Measurements from ENCODE around the gene CCDC187.

The CCDC187 gene

GRCh38 chr9:136286987-136287379 lies 16.9 kb downstream of the CCDC187 start:
- no peak for FAIRE-seq

GRCh38 chr9:136286359-136286986 lies 17.4 kb downstream of the CCDC187 start:
- no peak for FAIRE-seq
- DNase-seq (ENCODE audit: insufficient read length, low spot score), result no peak

More at GRCh38 chr9:136286987-136287379, 16.9 kb downstream of the CCDC187 start:
- no peak for DNase-seq (ENCODE audit: insufficient read length, low spot score)

- FAIRE-seq, result no peak
- DNase-seq (ENCODE audit: insufficient read length, low spot score), result no peak
These were observed 18.2 kb downstream of the CCDC187 start for GRCh38 chr9:136285501-136286358.

GRCh38 chr9:136284951-136285350 lies 18.9 kb downstream of the CCDC187 start:
- FAIRE-seq (no peak), DNase-seq (ENCODE audit: insufficient read length, low spot score) (no peak)

GRCh38 chr9:136284311-136284710 lies 19.6 kb downstream of the CCDC187 start:
- DNase-seq (ENCODE audit: insufficient read length, low spot score) (no peak), FAIRE-seq (no peak)

- FAIRE-seq (no peak), DNase-seq (ENCODE audit: insufficient read length, low spot score) (peak; percentile 89)
These were observed 20.3 kb downstream of the CCDC187 start for GRCh38 chr9:136283291-136284235.

GRCh38 chr9:136282272-136282861 lies 21.5 kb downstream of the CCDC187 start:
- DNase-seq (ENCODE audit: insufficient read length, low spot score) (no peak), FAIRE-seq (no peak)

- no peak for DNase-seq (ENCODE audit: insufficient read length, low spot score)
- FAIRE-seq, result no peak
These were observed 22.2 kb downstream of the CCDC187 start for GRCh38 chr9:136281421-136282271.

GRCh38 chr9:136280535-136281315 lies 23.2 kb downstream of the CCDC187 start:
- FAIRE-seq, result no peak
- no peak for DNase-seq (ENCODE audit: insufficient read length, low spot score)

GRCh38 chr9:136279471-136279870 lies 24.4 kb downstream of the CCDC187 start:
- no peak for DNase-seq (ENCODE audit: insufficient read length, low spot score)
- FAIRE-seq, result no peak

GRCh38 chr9:136278894-136279293 lies 25.0 kb downstream of the CCDC187 start:
- no peak for FAIRE-seq
- DNase-seq (ENCODE audit: insufficient read length, low spot score), result no peak

GRCh38 chr9:136278221-136278620 lies 25.7 kb downstream of the CCDC187 start:
- FAIRE-seq (no peak), DNase-seq (ENCODE audit: insufficient read length, low spot score) (no peak)

- DNase-seq (ENCODE audit: insufficient read length, low spot score) (no peak), FAIRE-seq (no peak)
These were observed 26.1 kb downstream of the CCDC187 start for GRCh38 chr9:136277746-136278145.

GRCh38 chr9:136276716-136277115 lies 27.2 kb downstream of the CCDC187 start:
- DNase-seq (ENCODE audit: insufficient read length, low spot score) (no peak), FAIRE-seq (no peak)

- DNase-seq (ENCODE audit: insufficient read length, low spot score), result no peak
These were observed 28.1 kb downstream of the CCDC187 start for GRCh38 chr9:136275655-136276429.

GRCh38 chr9:136274786-136275654 lies 28.9 kb downstream of the CCDC187 start:
- DNase-seq (ENCODE audit: insufficient read length, low spot score), result no peak
- FAIRE-seq, result no peak

More at GRCh38 chr9:136275655-136276429, 28.1 kb downstream of the CCDC187 start:
- FAIRE-seq, result no peak
